Left ventricle myocardium inferior (tissue), 1 donor: ENCODE data around the gene INO80. TPM values are rescaled to one million over a fixed set of nuclear protein-coding genes. Genes with fewer than 3 reads are reported as not detected.

Source experiments
- DNase-seq: peaks from one replicate; pipeline ENCODE4 v3.0.0-alpha.2; 2020
- H3K27ac ChIP-seq: fragments of 200-600 bp; replicated peaks from 2 replicates; pipeline ENCODE4 v1.8.0; 2021
- H3K27me3 ChIP-seq: fragments of 200-600 bp; 2 replicates; pipeline ENCODE4 v1.8.0; 2021; ENCODE audit warnings: low read depth
- H3K36me3 ChIP-seq: fragments of 200-600 bp; 2 replicates; pipeline ENCODE4 v1.8.0; 2021
- H3K4me1 ChIP-seq: fragments of 200-600 bp; 2 replicates; pipeline ENCODE4 v1.8.0; 2021
- H3K4me3 ChIP-seq: fragments of 200-600 bp; 2 replicates; pipeline ENCODE4 v1.8.0; 2021; ENCODE audit warnings: mild to moderate bottlenecking, moderate library complexity
- H3K9me3 ChIP-seq: fragments of 200-600 bp; replicated peaks from 2 replicates; pipeline ENCODE4 v1.8.0; 2021
- CTCF ChIP-seq: fragments of 200-600 bp; IDR thresholded peaks from 2 replicates; pipeline ENCODE4 v1.8.0; 2021; ENCODE audit warnings: antibody characterized with exemption, mild to moderate bottlenecking, borderline replicate concordance
- intact Hi-C: fragments of 100-400 bp; cut with micrococcal nuclease; formaldehyde crosslinking; loops from one replicate; pipeline ENCODE4 v1.11.0; 2022
- total RNA-seq: library from RNA; stranded (reverse); fragmentation: NEBNext Ultra II Directional; extraction: Animal tissue kit (Norgen Biotek cat#: 25700); gene quantifications from one replicate; pipeline ENCODE4 v1.2.1, GENCODE V29; 2021
- donor health status: DM: no; HTN: yes; CAD: no; lungs with severe emphysema.

INO80 gene
- total RNA-seq, 1 donor from 2014 or later = 8.6 TPM

- H3K4me1 ChIP-seq = no peaks in the 10 kb centered on the region
- DNase-seq = no peak
- no peak for TF ChIP-seq CTCF
- H3K4me3 ChIP-seq = no peak overlapping the region
- no peaks in the 10 kb centered on the region for H3K9me3 ChIP-seq
- peaks cover 39% of the 10 kb centered on the region for H3K27me3 ChIP-seq
- H3K27ac ChIP-seq = no peak overlapping the region
- H3K36me3 ChIP-seq = no peaks in the 10 kb centered on the region
- intact Hi-C loops = no loop called here
Measured at GRCh38 chr15:41122849-41123248, 6.8 kb upstream of the INO80 start.

- no peak for DNase-seq
- no peak for TF ChIP-seq CTCF
- no peaks in the 10 kb centered on the region for H3K36me3 ChIP-seq
- H3K27me3 ChIP-seq = peaks cover 35% of the 10 kb centered on the region
- H3K9me3 ChIP-seq = no peaks in the 10 kb centered on the region
- H3K4me1 ChIP-seq = peaks cover 3% of the 10 kb centered on the region
- intact Hi-C loops = no loop called here
- H3K4me3 ChIP-seq = no peak overlapping the region
- no peak overlapping the region for H3K27ac ChIP-seq
Measured at GRCh38 chr15:41121951-41122350, 5.9 kb upstream of the INO80 start.

GRCh38 chr15:41116962-41117252, 827 bp upstream of the INO80 start:
- intact Hi-C loops = no loop called here
- Histone ChIP-seq H3K27ac (peak overlapping the region; percentile 100), H3K4me3 (peak overlapping the region; percentile 85), H3K9me3 (no peaks in the 10 kb centered on the region), H3K27me3 (peaks cover 7% of the 10 kb centered on the region), H3K4me1 (peaks cover 37% of the 10 kb centered on the region), H3K36me3 (peaks cover 6% of the 10 kb centered on the region)
- TF ChIP-seq CTCF = no peak
- no peak for DNase-seq

- Histone ChIP-seq H3K27ac (peak overlapping the region; percentile 100), H3K4me1 (peaks cover 39% of the 10 kb centered on the region), H3K9me3 (no peaks in the 10 kb centered on the region), H3K4me3 (peak overlapping the region; percentile 85), H3K27me3 (no peaks in the 10 kb centered on the region), H3K36me3 (peaks cover 6% of the 10 kb centered on the region)
- no peak for TF ChIP-seq CTCF
- peak; percentile 54 for DNase-seq
- intact Hi-C loops = no loop called here
Measured at GRCh38 chr15:41115652-41116115, 396 bp downstream of the INO80 start.

- Histone ChIP-seq H3K27ac (peak overlapping the region; percentile 100), H3K4me3 (peak overlapping the region; percentile 85), H3K27me3 (no peaks in the 10 kb centered on the region), H3K9me3 (no peaks in the 10 kb centered on the region), H3K36me3 (peaks cover 6% of the 10 kb centered on the region), H3K4me1 (peaks cover 39% of the 10 kb centered on the region)
- TF ChIP-seq CTCF = no peak
- intact Hi-C loops = no loop called here
- no peak for DNase-seq
Measured at GRCh38 chr15:41115161-41115651, 874 bp downstream of the INO80 start.
